ENCODE results near the gene VARS2. TPM values are rescaled to one million over a fixed set of nuclear protein-coding genes. Genes with fewer than 3 reads are reported as not detected.

Gene VARS2
- total and polyA plus RNA-seq, 9 of the 15 experiments (the other 6 are each of a cell fraction or from before 2014, with no cell fraction given) = 1.6 to 53.6 (median 29.9) TPM

- ChIA-PET CTCF (ENCODE audit: low intra/inter-chr PET ratio) (interaction anchor here (1.1 to 3.7 kb wide), 3 partner anchors 84 to 280 kb away, joined by 3 to 34 read pairs (median 7); no protein-coding TSS in a partner anchor), POLR2A (interaction anchor here (0.7 to 2.2 kb wide), 11 partner anchors 8 to 682 kb away, joined by 3 to 6 read pairs (median 3); no protein-coding TSS in a partner anchor)
- WGBS (ENCODE audit: insufficient coverage, low coverage, missing lambda C conversion rate) = 83% methylated on average over 8 of the region's 8 CpGs
- FAIRE-seq = no peak
- no peak for DNase-seq (ENCODE audit: extremely low read depth in 1 of 4, low spot score in 3 of 4)
- no peaks in the 10 kb centered on the region for H3K9me3 ChIP-seq (replicated peaks; ENCODE audit: control insufficient read depth, insufficient read depth, low read depth, low read length)
- TF ChIP-seq MXD1 (CRISPR knock-in tag; IDR thresholded peaks at IDR 0.05; ENCODE audit: borderline replicate concordance, poor library complexity, severe bottlenecking) (no peak), CBX3 (IDR thresholded peaks at IDR 0.05; ENCODE audit: borderline replicate concordance in 1 of 2, low read length in 2 of 2) (no peak), CBFA2T2 (conservative IDR thresholded peaks at IDR 0.05) (no peak), USF1 (CRISPR knock-in tag; IDR thresholded peaks at IDR 0.05) (no peak), RBM17 (IDR thresholded peaks at IDR 0.05; ENCODE audit: borderline replicate concordance, low read depth, low read length) (no peak), HDAC2 (IDR thresholded peaks at IDR 0.05) (no peak), SNRNP70 (optimal IDR thresholded peaks at IDR 0.05; ENCODE audit: low read depth, low read length) (no peak), BCL6 (CRISPR knock-in tag; IDR thresholded peaks at IDR 0.05) (no peak), GTF2F1 (IDR thresholded peaks at IDR 0.05; ENCODE audit: low read depth, low read length) (no peak), NCOA6 (IDR thresholded peaks at IDR 0.05) (no peak), ZBTB17 (CRISPR knock-in tag; IDR thresholded peaks at IDR 0.05) (no peak), ZBTB7A (IDR thresholded peaks at IDR 0.05; ENCODE audit: borderline replicate concordance, control insufficient read depth, low read depth, low read length) (no peak)
- intact Hi-C loops (cut with micrococcal nuclease) (no loop called here), in situ Hi-C loops (cut with MboI) (loop anchor here (10.0 kb wide), 1 partner anchor 462 kb away; no protein-coding TSS in a partner anchor)
- no TSS peak for BruUV-seq (replicated peaks)
- H3K4me1 ChIP-seq (replicated peaks in 1 of 2; ENCODE audit: control insufficient read depth in 2 of 2, insufficient read depth in 2 of 2, low read length in 2 of 2) = peaks cover 22 to 34% of the 10 kb centered on the region in 2 experiments
- no peak overlapping the region for H2AFZ ChIP-seq (ENCODE audit: low read depth, low read length)
- H3K4me3 ChIP-seq = no peak overlapping the region
- ATAC-seq = no peak
- no peak overlapping the region for H3K9ac ChIP-seq (ENCODE audit: insufficient read depth in 1 of 2, low read depth in 2 of 2, low read length in 2 of 2)
- H3K9me1 ChIP-seq (ENCODE audit: control insufficient read depth, insufficient read depth, low read length) = no peaks in the 10 kb centered on the region
- H3K4me2 ChIP-seq (ENCODE audit: insufficient read depth, low read length) = no peak overlapping the region
- peaks cover 72% of the 10 kb centered on the region for H3K36me3 ChIP-seq (ENCODE audit: control insufficient read depth, insufficient read depth, low read length)
- H3K79me2 ChIP-seq (ENCODE audit: control insufficient read depth, insufficient read depth, low read length) = peaks cover 23% of the 10 kb centered on the region
- no peaks in the 10 kb centered on the region for H4K20me1 ChIP-seq (replicated peaks; ENCODE audit: control insufficient read depth, insufficient read depth, low read length)
- no peaks in the 10 kb centered on the region for H3K27me3 ChIP-seq (ENCODE audit: control insufficient read depth in 2 of 2, insufficient read depth in 2 of 2, low read length in 2 of 2)
- no peak overlapping the region for H3K27ac ChIP-seq (ENCODE audit: extremely low read depth, low read depth, low read length)
Observed at GRCh38 chr6:30912746-30913520, 1.1 kb upstream of the VARS2 start.

All from K562 (cell line).